ENCODE results near the gene MED23. TPM values are rescaled to one million over a fixed set of nuclear protein-coding genes. Genes with fewer than 3 reads are reported as not detected.

The MED23 gene
- total and polyA plus RNA-seq, 9 of the 15 experiments (the other 6 are each of a cell fraction or from before 2014, with no cell fraction given): 13.7 to 61.2 (median 27.2) TPM

DNA sequence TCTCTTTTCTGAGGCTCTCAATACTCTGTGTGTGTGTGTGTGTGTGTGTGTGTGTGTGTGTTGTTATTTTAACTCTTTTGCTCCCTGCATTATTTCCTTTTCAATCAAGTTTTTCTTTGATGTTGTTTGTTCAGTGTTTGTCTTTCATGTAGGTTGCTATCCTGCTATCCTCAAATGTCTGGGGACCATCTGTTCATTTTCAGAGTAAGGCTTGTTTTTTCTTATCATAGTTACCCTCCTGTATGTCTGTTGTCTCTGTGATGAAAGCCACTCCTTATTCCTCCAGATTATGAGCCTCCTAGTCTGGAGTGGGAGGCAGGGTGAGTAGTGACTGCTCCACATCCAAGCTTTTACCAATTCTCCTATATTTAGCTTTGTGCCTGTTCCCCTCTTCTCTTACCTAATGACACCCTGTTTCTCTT, 18.2 kb upstream of the MED23 start (continued):
- TF ChIP-seq, protein P1, sequence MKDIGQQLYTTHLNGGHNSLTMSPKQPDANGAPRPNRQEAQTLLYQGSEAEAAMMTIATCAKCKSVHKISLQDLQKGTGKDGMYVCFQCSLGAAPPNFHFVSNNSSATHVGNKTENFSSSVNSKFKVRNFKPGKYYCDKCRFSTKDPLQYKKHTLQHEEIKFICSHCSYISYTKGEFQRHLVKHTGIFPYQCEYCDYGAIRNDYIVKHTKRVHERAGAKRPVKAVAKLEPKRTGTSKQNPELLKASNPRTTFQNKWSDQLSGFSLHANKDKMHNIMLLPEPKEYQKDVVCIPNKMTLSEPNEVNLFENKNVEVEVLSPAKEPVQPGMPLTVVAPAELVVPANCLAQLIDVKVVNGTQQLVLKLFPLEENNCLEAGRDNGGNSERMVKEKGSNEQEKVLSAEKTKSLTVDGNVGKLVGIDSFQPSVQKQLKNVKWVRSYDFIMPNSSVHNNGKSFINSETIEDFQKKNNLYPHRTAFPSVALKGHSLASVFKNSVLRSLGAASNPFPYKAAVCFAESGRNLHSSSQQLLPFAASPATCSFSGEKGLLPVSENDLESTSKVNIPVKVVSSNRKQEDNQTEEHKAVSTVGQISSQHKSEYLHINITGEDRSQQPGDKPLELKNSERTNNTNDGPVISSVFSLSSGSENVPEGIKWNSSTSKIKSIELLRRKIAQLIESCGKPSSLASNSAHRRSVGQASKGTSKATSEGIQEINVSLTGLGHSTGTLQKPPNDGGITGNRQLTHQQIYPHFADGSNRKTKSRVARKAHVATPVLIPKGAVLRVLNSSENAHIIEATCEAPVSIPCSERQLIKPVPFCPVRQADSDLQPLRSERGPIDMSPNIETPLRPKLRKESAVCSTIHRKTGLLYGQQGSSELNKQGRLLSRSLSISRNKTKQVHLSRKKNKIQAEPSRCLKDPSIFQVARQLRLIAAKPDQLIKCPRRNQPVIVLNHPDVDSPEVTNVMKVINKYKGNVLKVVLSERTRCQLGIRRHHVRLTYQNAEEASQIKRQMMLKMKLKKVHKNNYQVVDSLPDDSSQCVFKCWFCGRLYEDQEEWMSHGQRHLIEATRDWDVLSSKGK (CRISPR knock-in tag; IDR thresholded peaks at IDR 0.05): no peak
- 0 out of 2 replicates have a peak, but pooled peaks have one; percentile 11 for TF ChIP-seq ARID2 (IDR thresholded peaks at IDR 0.05)
- TF ChIP-seq, protein P2, sequence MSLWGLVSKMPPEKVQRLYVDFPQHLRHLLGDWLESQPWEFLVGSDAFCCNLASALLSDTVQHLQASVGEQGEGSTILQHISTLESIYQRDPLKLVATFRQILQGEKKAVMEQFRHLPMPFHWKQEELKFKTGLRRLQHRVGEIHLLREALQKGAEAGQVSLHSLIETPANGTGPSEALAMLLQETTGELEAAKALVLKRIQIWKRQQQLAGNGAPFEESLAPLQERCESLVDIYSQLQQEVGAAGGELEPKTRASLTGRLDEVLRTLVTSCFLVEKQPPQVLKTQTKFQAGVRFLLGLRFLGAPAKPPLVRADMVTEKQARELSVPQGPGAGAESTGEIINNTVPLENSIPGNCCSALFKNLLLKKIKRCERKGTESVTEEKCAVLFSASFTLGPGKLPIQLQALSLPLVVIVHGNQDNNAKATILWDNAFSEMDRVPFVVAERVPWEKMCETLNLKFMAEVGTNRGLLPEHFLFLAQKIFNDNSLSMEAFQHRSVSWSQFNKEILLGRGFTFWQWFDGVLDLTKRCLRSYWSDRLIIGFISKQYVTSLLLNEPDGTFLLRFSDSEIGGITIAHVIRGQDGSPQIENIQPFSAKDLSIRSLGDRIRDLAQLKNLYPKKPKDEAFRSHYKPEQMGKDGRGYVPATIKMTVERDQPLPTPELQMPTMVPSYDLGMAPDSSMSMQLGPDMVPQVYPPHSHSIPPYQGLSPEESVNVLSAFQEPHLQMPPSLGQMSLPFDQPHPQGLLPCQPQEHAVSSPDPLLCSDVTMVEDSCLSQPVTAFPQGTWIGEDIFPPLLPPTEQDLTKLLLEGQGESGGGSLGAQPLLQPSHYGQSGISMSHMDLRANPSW (CRISPR knock-in tag; IDR thresholded peaks at IDR 0.05): no peak
- no peak for TF ChIP-seq XRCC5 (IDR thresholded peaks at IDR 0.05; ENCODE audit: low read depth, low read length)
- TF ChIP-seq BACH1 (tag; IDR thresholded peaks at IDR 0.05): no peak; the same call in 1 of the 2 replicates
- no peak for TF ChIP-seq GTF2E2 (tag; IDR thresholded peaks at IDR 0.05)
- TF ChIP-seq, protein P3, sequence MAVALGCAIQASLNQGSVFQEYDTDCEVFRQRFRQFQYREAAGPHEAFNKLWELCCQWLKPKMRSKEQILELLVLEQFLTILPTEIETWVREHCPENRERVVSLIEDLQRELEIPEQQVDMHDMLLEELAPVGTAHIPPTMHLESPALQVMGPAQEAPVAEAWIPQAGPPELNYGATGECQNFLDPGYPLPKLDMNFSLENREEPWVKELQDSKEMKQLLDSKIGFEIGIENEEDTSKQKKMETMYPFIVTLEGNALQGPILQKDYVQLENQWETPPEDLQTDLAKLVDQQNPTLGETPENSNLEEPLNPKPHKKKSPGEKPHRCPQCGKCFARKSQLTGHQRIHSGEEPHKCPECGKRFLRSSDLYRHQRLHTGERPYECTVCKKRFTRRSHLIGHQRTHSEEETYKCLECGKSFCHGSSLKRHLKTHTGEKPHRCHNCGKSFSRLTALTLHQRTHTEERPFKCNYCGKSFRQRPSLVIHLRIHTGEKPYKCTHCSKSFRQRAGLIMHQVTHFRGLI (CRISPR knock-in tag; IDR thresholded peaks at IDR 0.05): no peak
- TF ChIP-seq RCOR1 (IDR thresholded peaks at IDR 0.05; ENCODE audit: borderline replicate concordance in 1 of 2, low read depth in 2 of 2, low read length in 2 of 2): peak; percentile 55 to 86; a peak in 3 of 4 replicates
- TF ChIP-seq ZBTB1 (CRISPR knock-in tag; IDR thresholded peaks at IDR 0.05; ENCODE audit: borderline replicate concordance, low read depth): no peak
- TF ChIP-seq, protein P4, sequence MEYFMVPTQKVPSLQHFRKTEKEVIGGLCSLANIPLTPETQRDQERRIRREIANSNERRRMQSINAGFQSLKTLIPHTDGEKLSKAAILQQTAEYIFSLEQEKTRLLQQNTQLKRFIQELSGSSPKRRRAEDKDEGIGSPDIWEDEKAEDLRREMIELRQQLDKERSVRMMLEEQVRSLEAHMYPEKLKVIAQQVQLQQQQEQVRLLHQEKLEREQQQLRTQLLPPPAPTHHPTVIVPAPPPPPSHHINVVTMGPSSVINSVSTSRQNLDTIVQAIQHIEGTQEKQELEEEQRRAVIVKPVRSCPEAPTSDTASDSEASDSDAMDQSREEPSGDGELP (CRISPR knock-in tag; IDR thresholded peaks at IDR 0.05; ENCODE audit: borderline replicate concordance): no peak
- no peak for TF ChIP-seq MAFF (IDR thresholded peaks at IDR 0.05; ENCODE audit: low read length)
- TF ChIP-seq ZNF282 (CRISPR knock-in tag; IDR thresholded peaks at IDR 0.05): no peak
- TF ChIP-seq, protein P5, sequence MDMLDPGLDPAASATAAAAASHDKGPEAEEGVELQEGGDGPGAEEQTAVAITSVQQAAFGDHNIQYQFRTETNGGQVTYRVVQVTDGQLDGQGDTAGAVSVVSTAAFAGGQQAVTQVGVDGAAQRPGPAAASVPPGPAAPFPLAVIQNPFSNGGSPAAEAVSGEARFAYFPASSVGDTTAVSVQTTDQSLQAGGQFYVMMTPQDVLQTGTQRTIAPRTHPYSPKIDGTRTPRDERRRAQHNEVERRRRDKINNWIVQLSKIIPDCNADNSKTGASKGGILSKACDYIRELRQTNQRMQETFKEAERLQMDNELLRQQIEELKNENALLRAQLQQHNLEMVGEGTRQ (CRISPR knock-in tag; IDR thresholded peaks at IDR 0.05): no peak
- no peak for TF ChIP-seq HCFC1 (IDR thresholded peaks at IDR 0.05; ENCODE audit: low read depth, low read length)
- TF ChIP-seq MAFG (tag; conservative IDR thresholded peaks at IDR 0.05): no peak
- peak in 1 of 2 experiments; percentile 53; a peak in 1 of 4 replicates for TF ChIP-seq FOXA3 (CRISPR knock-in tag; conservative IDR thresholded peaks at IDR 0.05 in 1 of 2, IDR thresholded peaks at IDR 0.05 in 1 of 2)
- no peak for TF ChIP-seq COPS2 (conservative IDR thresholded peaks at IDR 0.05)
- TF ChIP-seq EZH2 (IDR thresholded peaks at IDR 0.05; ENCODE audit: borderline replicate concordance, low read depth, low read length): no peak
- TF ChIP-seq MTA3 (IDR thresholded peaks at IDR 0.05; ENCODE audit: borderline replicate concordance): peak; percentile 15; the same call in 1 of the 2 replicates
- peak; percentile 59 for TF ChIP-seq BCOR (IDR thresholded peaks at IDR 0.05)
